Measurements from ENCODE around the gene PRPF38B. TPM values are rescaled to one million over a fixed set of nuclear protein-coding genes. Genes with fewer than 3 reads are reported as not detected.

PRPF38B gene
- total and polyA plus RNA-seq, 2 of the 4 experiments (the other 2 are of a cell fraction) = 9.0 to 19.3 TPM

GRCh38 chr1:108718927-108719655 lies 27.0 kb downstream of the PRPF38B start:
- Histone ChIP-seq H3K14ac (replicated peaks; ENCODE audit: low read depth, low read length) (peak overlapping the region; percentile 40; the same call in 1 of the 2 replicates), H4K20me1 (ENCODE audit: insufficient read depth, low read length) (no peaks in the 10 kb centered on the region), H3K4ac (ENCODE audit: low read depth, low read length) (peak overlapping the region; percentile 81), H3K4me2 (ENCODE audit: low read depth, low read length) (no peak overlapping the region), H4K8ac (ENCODE audit: low read depth in 2 of 2, low read length in 2 of 2) (peak overlapping the region; percentile 1 to 61; a peak in 2 of 4 replicates), H3K9ac (ENCODE audit: low read depth, low read length) (no peak overlapping the region), H3K9me3 (ENCODE audit: control insufficient read depth, insufficient read depth, low read length) (no peaks in the 10 kb centered on the region), H2BK15ac (ENCODE audit: low read depth, low read length) (peak overlapping the region; percentile 59; the same call in 2 of the 3 replicates), H3K23ac (ENCODE audit: low read depth, low read length) (peak overlapping the region; percentile 23; the same call in 1 of the 2 replicates), H3K9me1 (ENCODE audit: insufficient read depth, low read length) (0 out of 2 replicates have a peak, but pooled peaks cover 6% of the 10 kb centered on the region), H3K56ac (ENCODE audit: extremely low read depth, insufficient read depth, low read length) (no peak overlapping the region), H4K91ac (ENCODE audit: insufficient read depth, low read depth, low read length) (peak overlapping the region; percentile 50), H2AFZ (replicated peaks; ENCODE audit: low read length, poor library complexity) (peak overlapping the region; percentile 27), H2BK5ac (ENCODE audit: low read depth, low read length, poor library complexity, severe bottlenecking) (peak overlapping the region; percentile 82), H3K27me3 (ENCODE audit: control insufficient read depth, insufficient read depth, low read length) (no peaks in the 10 kb centered on the region), H3K4me1 (ENCODE audit: control insufficient read depth, insufficient read depth, low read length) (peaks cover 24% of the 10 kb centered on the region), H3K36me3 (ENCODE audit: control insufficient read depth, insufficient read depth, low read length) (no peaks in the 10 kb centered on the region), H3K79me1 (ENCODE audit: low read depth in 1 of 2, low read length in 2 of 2) (no peaks in the 10 kb centered on the region; a peak in 1 of 4 replicates), H3K18ac (ENCODE audit: low read depth, low read length) (peak overlapping the region; percentile 36), H3K27ac (ENCODE audit: insufficient read depth, low read length) (peak overlapping the region; percentile 29), H2BK120ac (ENCODE audit: low read depth, low read length) (peak overlapping the region; percentile 76), H3K4me3 (ENCODE audit: insufficient read depth, low read depth, low read length) (no peak overlapping the region), H4K5ac (ENCODE audit: low read depth, low read length) (peak overlapping the region; percentile 31; the same call in 1 of the 2 replicates), H2AK5ac (ENCODE audit: low read depth, low read length) (peak overlapping the region; percentile 2; the same call in 1 of the 2 replicates), H2AK9ac (replicated peaks; ENCODE audit: low read depth, low read length, poor library complexity) (no peak overlapping the region), H2BK20ac (ENCODE audit: low read depth, low read length) (peak overlapping the region; percentile 81)
- BruUV-seq (replicated peaks) = no TSS peak
- intact Hi-C loops (cut with micrococcal nuclease) (no loop called here), dilution Hi-C loops (cut with HindIII; ENCODE audit: low sequenced_read_pairs, unreplicated experiment) (no loop called here), in situ Hi-C loops (cut with MboI; ENCODE audit: low sequenced_read_pairs) (no loop called here)
- ATAC-seq (ENCODE audit: low read depth) (no peak), DNase-seq (peak; percentile 12)
- ChIA-PET POLR2A (ENCODE audit: unreplicated experiment) (no interaction called here), CTCF (interaction anchor here (0.9 kb wide), 1 partner anchor 14 kb away, joined by 4 read pairs; no protein-coding TSS in a partner anchor)
- no CpG with 5 or more reads among the region's 6 CpGs for WGBS, 2 experiments (ENCODE audit: extremely low coverage in 2 of 2, insufficient read length in 1 of 2)
- no peak for TF ChIP-seq CTCF (conservative IDR thresholded peaks at IDR 0.05; ENCODE audit: low read depth, low read length)
- 0 out of 2 replicates have a peak, but pooled peaks have one; percentile 1 for TF ChIP-seq POLR2A (IDR thresholded peaks at IDR 0.05; ENCODE audit: low read depth, low read length)

Measured in IMR-90 (cell line).